HG03469 (cell line): ENCODE results near the gene PRSS38.
A peak's percentile ranks its signal among the peaks of the same experiment; 100 is the strongest.

Experiments
- ATAC-seq: cut with Tn5 transposase; IDR thresholded peaks from one replicate; pipeline ENCODE4 v1.9.1; 2021; ENCODE audit warnings: mild to moderate bottlenecking, moderate library complexity, moderate number of reproducible peaks; ENCODE audit not compliant: unreplicated experiment

Gene PRSS38

DNA sequence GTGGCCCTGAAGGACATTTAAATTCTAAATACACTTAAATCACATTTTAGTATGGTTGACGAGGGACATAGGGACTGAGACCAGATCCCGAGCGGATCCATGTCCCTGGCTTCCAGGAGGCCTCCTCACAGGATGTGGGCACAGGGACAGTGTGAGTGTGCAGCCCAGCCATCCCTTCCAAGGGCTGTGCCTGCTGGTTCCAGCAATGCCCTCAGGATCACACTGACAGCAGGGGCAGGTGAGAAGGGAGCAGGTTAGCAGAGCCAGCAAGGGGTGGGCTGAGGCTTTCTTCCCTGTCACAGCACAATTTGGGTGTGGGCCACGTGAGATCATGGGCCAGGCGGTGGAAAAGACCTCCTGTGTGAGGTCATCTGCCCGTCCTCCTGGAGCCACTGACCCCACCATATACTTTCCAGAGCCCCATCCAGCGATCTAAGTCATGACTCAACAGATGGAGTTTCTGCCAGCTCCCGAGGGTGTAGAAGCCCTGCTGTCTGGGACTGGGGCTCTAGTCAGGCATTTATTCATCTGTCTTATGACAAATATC is 37.0 kb upstream of the PRSS38 start:
- ATAC-seq, result no peak

DNA sequence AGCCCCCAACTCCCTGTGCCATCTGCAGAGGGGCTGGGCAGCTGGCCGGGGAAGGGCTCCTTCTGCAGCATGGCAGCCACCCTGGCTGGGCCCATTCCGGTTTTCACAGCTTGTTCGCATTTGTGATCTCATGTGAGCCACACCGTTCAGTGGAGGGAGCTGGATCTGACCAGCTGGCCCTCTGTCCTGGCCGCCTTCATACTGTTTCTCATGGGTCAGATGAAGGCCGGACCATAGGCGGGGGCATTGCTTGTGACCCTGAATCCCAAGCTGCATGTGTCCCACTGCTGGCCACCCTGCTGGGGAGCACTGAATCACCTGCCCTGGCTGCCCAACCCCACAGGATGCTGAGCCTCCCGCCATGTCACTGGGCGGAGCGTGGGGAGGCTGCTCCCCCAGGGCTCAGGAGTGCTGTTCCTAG is 36.4 kb upstream of the PRSS38 start:
- ATAC-seq, result no peak

DNA sequence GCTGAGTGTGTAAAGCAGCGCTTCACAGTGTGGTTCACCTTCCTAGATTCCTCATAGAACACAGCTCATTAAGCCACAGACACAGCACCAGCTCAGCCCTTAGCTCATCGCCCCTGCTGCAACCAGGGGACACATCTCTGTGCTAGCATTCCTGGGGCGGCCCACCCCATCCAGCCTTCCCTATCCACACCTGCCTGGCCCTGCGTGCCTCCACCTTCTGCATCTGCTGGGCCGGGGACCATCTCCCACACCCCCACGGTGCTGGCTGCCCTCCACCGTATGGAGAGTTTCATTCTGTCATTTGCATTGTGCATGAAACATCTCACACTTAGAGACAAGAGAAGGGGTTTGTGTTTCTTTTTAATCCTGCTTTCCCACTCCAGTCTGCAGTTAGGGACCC is 35.8 kb upstream of the PRSS38 start:
- no peak for ATAC-seq

DNA sequence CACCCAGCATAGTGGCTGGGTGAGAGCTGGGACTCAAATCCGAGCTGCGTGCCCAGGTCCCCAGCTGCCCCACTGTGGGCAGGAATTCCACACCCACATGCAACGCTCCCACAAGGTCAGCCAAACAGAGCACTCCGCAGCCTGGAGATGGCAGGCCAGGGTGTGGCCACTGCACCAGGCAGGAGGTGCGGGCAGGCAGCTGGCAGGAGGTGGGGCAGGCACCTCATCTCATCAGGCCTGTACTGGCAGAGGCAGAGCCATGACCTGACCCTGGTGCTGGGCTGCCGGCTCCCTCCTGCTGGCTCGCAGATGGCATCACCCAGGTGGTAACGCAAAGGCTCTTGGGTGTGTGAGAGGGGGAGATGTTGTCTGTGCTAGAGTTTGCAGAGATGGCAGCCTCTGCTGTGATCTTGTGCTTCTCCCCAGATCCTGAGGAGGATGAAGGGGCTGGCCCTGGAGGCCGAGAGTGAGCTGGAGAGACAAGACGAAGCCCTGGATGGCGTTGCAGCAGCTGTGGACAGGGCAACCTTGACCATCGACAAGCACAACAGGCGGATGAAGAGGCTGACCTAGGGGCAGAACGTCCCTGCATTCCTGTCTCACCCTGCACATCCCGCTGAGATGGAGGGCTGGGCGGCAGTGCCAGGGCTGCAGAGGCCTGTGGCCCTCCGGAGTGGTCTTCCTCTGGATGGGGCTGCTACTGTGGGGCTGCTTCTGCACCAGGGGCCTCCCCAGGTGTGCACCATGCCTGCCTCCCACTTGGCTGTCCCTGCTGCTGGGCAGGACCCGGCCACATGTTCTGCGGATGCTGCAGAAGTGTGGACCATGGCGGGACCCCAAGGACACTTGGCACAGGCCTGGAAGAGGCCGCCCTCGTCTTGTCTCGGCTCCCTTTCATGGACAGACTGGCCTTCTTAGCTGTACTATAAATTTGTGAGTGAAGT is 35.1 kb upstream of the PRSS38 start:
- ATAC-seq, result no peak

DNA sequence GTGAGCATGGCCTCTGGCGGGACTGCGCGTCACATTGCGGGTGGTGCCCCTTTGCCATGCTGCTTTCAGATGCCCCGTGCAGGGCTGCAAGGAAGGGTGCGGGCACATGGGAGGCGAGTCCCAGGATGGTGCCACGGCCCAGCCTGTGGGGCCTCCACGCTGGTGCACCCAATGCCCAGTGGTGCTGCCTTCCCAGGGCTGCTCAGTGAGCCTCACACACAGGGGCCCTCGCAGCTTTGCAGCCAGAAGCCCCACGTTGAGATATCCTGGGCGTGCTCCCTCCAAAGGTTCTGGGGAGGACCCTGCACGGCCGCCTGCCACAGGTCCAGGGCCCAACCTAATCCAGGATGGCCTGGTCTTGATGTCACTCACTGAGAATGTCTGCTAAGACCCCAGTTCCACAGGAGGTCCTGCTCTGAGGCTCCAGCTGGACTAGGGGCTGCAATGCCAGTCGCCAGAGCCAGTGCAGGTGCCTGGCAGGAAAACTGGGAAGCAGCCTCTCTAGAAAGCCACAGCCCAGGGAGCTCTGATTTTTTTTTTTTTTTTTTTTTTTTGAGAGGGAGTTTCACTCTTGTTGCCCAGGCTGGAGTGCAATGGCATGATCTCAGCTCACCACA is 34.1 kb upstream of the PRSS38 start:
- no peak for ATAC-seq

DNA sequence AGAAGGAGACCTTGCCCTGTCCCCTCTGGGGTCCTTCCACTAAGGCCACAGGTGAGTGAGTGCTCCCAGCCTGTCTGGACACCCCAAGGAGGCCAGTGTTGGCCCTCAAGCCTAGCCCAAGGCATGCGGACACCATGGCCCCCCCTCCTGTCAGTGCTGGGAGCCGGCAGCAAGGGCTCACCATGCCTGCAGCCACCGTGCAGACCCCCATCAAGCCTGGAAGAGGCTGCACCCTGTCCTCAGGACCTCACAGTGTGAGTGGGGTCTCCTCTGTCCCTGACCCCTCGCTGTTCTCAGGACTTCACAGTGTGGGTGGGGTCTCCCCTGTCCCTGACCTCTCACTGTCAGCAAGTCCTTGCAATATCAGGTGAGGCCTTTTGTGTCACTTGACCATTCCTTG is 33.2 kb upstream of the PRSS38 start:
- no peak for ATAC-seq

DNA sequence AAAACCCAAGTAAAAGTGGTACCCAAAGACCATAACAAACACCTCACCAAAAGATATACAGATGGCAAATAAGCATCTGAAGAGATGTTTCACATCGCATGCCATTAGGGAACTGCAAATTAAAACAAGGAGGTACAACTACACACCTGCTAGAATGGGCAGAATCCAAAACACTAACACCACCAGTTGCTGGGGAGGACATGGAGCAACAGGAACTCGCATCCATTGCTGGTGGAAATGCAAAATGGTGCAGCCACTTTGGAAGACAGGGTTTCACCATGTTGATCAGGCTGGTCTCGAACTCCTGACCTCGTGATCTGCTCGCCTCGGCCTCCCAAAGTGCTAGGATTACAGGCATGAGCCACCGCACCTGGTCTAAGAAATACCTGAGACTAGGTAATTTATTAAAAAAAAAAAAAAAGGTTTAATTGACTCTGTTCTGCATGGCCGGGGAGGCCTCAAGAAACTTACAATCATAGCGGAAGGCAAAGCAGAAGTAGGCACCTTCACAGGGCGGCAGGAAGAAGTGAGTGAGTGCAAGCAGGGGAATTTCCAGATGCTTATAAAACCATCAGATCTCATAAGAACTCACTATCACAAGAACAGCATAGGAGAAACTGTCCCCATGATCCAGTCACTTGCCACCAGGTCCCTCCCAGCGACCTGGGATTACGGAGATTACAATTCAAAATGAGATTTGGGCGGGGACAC is 30.2 kb upstream of the PRSS38 start:
- ATAC-seq, result no peak

DNA sequence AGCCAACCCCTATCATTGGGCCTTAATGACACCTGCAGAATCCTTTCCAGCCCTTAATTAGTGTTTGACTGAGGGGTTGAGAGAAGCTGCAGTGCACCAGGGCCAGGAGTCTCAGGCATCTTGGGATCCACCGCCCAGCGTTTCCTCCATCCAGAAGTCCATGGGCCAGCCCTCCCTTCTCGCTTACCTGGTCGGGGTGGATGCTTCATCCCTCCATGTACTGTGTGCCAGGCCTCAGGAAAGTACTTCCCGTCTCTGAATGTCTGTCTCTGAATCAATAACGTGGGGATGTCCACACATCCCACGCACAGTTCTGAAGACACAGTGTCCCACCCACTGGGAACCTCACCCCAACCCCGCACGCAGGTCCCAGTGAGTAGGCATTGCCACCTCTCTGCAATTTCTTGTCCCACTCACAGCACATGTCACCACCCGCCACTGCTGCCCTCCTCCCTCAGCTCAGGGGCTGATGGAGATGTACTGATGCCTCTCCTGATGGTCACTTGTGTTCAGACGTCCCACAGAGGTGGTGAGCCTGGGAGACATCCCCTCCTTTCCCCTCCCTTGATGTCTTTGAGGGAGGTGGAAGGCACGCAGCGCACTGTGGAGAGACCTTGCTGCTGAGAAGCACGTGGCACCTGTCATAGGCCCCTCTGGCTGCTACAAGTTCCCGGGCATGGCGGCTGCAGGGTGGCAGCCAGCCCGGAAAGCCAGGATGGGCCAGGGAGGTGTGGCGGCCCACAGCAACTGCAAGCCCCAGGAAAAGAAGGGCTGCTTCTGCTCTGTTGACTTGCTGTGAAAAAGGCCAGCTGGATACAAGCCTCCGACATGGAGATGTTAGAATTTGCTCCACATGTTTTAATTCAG is 29.4 kb upstream of the PRSS38 start:
- ATAC-seq, result no peak

DNA sequence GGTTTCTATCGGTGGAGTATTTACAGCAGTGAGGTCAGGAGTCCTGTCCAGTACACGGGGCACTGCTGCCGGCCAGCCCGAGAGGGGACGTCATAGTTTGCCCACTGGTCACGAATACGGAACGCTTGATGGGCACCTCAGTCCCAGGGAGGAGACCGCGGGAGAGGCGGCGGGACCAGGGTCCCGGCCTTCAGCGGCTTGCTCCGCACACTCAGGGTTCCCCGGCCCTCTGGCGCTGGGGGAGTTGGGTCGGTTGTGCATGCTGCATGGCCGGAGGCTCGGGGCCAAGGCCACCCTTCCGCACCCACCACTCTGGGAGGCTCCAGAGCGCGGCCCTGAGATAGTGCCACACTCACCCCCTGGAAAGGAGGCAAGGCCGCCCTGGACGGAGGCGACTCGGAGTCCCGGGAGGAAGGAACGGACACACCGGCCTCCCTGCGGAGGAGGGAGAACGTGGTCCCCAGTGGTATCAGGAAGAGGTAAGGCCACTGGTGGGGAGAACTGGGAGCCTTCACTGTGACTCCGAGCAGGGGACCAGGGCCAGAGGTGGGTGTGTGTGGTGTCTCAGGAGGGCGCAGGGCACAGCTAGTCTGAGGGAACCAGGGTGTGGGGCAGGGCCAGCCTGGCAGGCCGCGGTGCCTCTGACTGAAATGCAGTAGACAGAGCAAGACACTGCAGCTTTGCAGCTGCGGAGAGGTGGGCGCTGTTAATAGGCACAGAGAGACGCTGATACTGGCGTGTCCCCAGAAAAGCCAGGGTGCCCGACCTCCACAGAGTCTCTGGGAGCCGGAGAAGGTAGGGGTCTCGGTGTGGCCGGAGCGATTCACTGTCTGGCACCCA is 28.6 kb upstream of the PRSS38 start:
- no peak for ATAC-seq

DNA sequence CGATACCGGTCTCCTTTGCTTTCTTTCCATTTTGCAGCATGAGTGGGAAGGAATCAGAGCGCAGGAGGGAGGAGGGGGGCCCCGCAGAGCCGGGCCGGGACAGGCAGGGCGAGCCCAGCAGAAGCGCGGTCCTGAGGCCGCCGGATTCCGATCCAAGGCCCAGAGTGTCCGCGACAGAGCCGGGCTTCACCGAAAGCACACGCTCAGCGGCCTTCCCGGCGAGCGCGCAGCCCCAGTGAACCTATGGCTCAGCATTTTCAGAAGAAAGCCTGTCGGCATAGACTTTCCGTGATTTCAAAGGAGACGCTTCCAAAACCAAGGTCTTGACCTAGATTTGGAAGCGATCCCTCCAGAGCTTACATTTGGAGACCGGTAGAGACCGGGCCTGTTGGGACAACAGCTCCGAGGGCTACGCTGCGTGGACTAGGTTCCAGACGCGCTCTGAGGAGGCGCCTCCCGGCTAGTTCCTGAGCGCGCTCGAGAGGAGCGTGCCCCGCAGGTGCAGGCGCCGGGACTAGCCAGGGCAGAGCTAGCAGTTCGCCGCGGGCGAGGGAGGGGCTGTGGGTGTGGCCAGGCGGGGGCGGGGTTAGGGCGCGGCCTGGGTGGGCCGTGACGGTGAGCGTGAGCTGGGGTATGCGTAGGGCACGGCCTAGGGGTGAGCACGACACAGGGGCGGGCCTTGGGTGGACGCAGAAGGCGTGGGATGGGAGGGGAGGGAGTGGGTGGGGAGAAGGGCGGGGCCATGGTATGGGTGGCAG is 27.8 kb upstream of the PRSS38 start:
- peak; percentile 89 for ATAC-seq

DNA sequence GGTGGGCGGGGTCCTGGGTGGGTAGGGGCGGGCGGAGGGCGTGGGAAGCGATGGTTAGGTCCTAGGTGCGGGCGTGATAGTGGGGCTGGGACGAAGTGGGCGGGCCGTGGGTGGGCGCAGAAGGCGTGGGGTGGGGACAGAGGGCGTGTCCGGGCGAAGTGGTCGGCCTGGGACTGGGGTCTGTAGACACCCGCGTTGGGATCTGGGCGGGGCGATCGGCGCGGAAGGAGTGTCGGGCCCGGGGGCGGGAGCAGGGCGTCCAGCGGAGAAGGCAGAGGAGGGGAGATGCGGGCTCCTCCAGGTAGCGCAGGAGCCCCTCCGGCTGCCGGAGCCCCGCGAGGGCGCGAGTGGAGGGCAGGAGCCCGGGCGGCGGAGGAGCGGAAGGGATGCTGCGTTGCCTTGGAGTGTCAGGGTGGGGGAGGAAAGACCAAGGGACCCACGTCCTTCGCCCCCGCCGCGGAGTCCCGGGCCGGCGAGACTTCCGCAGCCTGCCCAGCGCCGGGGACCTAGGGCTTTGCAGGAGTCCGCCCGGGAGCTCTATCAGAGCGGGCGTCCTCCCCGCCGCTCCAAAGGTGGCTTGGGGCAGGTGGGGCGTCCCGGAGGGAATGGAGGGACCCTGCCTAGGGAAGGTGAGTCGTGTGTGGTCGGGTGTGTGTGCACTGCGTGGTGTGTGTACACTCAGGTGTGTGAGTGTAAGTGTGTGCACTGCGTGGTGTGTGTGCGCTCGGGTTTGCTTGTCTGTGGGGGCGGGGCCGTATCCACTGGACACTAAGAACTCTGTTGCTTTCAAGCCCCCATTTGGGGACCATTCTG is 27.0 kb upstream of the PRSS38 start:
- ATAC-seq, result peak; percentile 20

DNA sequence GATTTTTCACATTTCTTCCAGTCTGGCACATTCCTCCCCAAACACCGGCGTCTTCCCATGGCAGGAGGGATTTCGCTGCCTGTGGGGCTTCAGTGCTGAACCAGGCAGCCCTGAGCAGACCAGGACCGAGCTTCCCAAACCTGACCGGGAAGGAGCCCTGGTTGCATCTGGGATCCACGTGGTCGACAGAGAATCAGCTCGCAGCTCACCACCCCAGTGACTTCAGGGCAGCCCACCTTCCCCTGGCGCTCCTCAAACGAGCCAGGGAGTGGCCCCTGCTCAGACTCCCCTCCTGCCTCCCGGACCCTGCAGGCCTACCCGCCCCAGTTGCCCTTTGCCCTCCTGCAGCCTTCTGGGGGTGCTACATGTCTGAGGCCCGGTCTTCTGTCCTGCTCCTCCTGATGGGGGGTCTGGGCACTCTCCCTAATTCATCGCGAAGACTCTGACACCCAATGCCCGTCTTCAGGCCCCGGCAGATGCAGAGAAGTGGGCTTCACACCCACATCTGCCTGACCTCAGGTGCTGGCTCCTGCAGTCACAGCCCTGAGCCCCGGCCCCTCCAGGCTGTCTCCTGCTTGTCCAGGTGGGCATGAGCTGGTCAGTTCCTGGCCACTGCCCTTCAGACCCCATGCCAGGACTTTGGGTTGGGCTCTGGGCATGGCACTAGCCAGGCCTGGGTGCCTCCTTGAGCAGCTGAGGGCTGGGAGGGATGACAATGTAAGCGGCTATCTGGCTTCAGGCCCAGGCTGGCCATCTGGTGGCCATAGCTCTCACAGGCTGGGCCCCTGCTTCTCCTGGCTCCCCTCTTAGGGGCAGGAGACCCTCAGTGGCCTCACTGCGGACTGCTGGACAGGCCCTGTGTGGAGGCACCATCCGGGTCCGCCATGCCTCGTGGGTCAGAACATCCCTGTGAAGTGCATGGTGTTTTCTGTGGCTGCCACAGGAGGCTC is 26.1 kb upstream of the PRSS38 start:
- no peak for ATAC-seq

DNA sequence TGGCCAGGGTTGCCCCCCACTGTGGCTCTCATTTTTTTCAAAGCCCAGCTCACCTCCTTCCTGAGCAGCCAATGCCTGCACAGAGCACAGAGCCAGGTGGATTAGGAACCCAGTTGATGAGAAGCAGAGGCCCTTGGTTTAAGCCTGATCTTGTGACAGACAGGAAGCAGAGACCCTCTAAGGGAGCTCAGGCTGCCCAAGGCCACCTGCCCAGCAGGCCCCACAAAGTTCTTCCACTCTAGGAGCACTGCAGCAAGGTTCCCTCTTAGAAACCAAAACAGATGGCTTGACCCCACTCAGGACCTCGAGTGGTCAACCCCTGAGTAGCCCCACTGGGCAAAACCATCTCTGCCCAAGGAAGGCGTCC is 25.5 kb upstream of the PRSS38 start:
- ATAC-seq, result no peak

DNA sequence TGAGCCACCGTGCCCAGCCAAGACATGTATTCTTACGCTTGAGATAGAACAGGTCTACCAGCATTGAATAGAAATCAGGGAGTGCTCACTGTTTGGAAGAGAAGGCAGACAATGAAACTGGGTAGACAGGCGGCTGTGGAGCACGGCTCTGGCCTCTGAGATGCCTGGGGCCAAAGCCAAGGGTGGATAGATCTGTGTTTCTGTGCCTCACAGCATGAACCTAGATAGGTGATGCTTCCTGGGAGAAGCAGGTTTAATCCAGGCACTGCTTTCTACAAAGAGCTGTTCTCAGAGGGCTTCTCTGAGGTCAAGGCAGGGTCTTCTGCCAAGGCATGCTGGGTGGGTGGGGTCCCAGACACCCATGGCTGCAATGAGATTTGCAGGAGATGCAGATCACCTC is 24.6 kb upstream of the PRSS38 start:
- no peak for ATAC-seq

DNA sequence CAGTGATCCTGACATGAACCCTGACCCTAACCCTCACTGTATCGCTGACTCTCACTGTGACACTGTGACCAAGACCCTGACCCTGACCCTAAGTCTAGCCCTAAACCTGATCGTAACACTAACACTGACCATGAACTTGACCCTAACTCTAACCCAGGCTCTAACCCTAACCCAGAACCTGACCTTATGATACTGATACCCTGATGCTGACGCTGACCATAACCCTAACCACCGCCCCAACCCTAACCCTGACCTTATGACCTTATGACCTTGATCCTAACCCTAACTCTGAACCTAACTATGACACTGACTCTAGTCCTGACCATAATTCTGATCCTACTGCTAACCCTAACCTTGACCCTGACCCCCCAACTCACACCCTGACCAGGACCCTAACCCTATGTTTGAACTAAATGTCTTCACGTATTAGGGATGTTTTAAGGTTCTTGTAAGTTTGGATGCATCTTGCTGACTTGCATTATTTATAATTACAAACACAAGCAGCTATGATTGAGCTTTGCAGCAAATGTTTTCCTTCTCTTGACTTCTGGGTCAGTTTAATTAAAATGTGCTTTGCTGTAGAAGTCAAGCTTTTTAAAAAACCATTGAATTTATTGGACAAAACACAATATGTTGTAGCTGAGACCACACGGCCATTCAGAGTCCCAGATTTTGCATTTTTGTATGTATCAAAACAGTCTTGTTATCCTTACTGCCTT is 23.9 kb upstream of the PRSS38 start:
- no peak for ATAC-seq
